ENCODE data around the gene MAN1A1. TPM values are rescaled to one million over a fixed set of nuclear protein-coding genes. Genes with fewer than 3 reads are reported as not detected.

The MAN1A1 gene
- total and polyA plus RNA-seq, 2 experiments from 2014 or later, result 2.0 to 8.7 TPM

- H3K27ac Mint-ChIP-seq, result no peak overlapping the region
- Histone ChIP-seq H3K9me2 (ENCODE audit: insufficient read depth) (no peaks in the 10 kb centered on the region), H3K4me1 (ENCODE audit: insufficient read depth) (no peaks in the 10 kb centered on the region), H3K79me2 (replicated peaks; ENCODE audit: insufficient read depth) (no peaks in the 10 kb centered on the region), H3K27ac (ENCODE audit: low read depth) (no peak overlapping the region), H3K4me2 (no peak overlapping the region), H2AFZ (no peak overlapping the region), H3K36me3 (ENCODE audit: insufficient read depth) (no peaks in the 10 kb centered on the region), H3K27me3 (ENCODE audit: insufficient read depth) (no peaks in the 10 kb centered on the region), H4K20me1 (replicated peaks; ENCODE audit: insufficient read depth) (no peaks in the 10 kb centered on the region), H3K4me3 (no peak overlapping the region), H3F3A (replicated peaks; ENCODE audit: low read depth) (no peaks in the 10 kb centered on the region)
- H3K27me3 Mint-ChIP-seq (ENCODE audit: insufficient read depth, low read depth, poor library complexity), result peaks cover 4% of the 10 kb centered on the region
- DNase-seq (ENCODE audit: low spot score), result no peak
- no peak for ATAC-seq
- no peak for TF ChIP-seq NANOG (IDR thresholded peaks at IDR 0.05; ENCODE audit: borderline replicate concordance)
- TF ChIP-seq ZNF114 (CRISPR knock-in tag; IDR thresholded peaks at IDR 0.05), result no peak
- TF ChIP-seq EZH2phosphoT487 (IDR thresholded peaks at IDR 0.05; ENCODE audit: unreplicated experiment), result no peak
- no peak for TF ChIP-seq JUNB (IDR thresholded peaks at IDR 0.05; ENCODE audit: unreplicated experiment)
- no peak for TF ChIP-seq CTCF (conservative IDR thresholded peaks at IDR 0.05; ENCODE audit: low read depth in 2 of 2)
- H3K9me3 Mint-ChIP-seq, result 0 out of 3 replicates have a peak, but pooled peaks cover 3% of the 10 kb centered on the region
- peaks cover 9% of the 10 kb centered on the region; the same call in 2 of the 3 replicates for H3K4me1 Mint-ChIP-seq
- H3K4me3 Mint-ChIP-seq, result no peak overlapping the region
- H3K36me3 Mint-ChIP-seq (ENCODE audit: low read depth), result 0 out of 3 replicates have a peak, but pooled peaks cover 2% of the 10 kb centered on the region
Measured at GRCh38 chr6:119145111-119145510, 204.4 kb downstream of the MAN1A1 start.

GRCh38 chr6:119142637-119143036 is 206.9 kb downstream of the MAN1A1 start:
- H3K9me2 ChIP-seq (ENCODE audit: insufficient read depth), result no peaks in the 10 kb centered on the region
- H3K4me2 ChIP-seq, result no peak overlapping the region
- H3K27me3 ChIP-seq (ENCODE audit: insufficient read depth), result no peaks in the 10 kb centered on the region
- Mint-ChIP-seq H3K27me3 (ENCODE audit: insufficient read depth, low read depth, poor library complexity) (peaks cover 4% of the 10 kb centered on the region), H3K27ac (no peak overlapping the region), H3K4me1 (peaks cover 18% of the 10 kb centered on the region), H3K4me3 (no peak overlapping the region), H3K36me3 (ENCODE audit: low read depth) (0 out of 3 replicates have a peak, but pooled peaks cover 2% of the 10 kb centered on the region), H3K9me3 (0 out of 3 replicates have a peak, but pooled peaks cover 3% of the 10 kb centered on the region)
- H2AFZ ChIP-seq, result no peak overlapping the region
- H3K79me2 ChIP-seq (replicated peaks; ENCODE audit: insufficient read depth), result no peaks in the 10 kb centered on the region
- no peaks in the 10 kb centered on the region for H3F3A ChIP-seq (replicated peaks; ENCODE audit: low read depth)
- H3K4me3 ChIP-seq, result no peak overlapping the region
- no peak overlapping the region for H3K27ac ChIP-seq (ENCODE audit: low read depth)
- H3K4me1 ChIP-seq (ENCODE audit: insufficient read depth), result peaks cover 13% of the 10 kb centered on the region
- no peaks in the 10 kb centered on the region for H4K20me1 ChIP-seq (replicated peaks; ENCODE audit: insufficient read depth)
- DNase-seq (ENCODE audit: low spot score), result no peak
- no peaks in the 10 kb centered on the region for H3K36me3 ChIP-seq (ENCODE audit: insufficient read depth)
- no peak for ATAC-seq
- TF ChIP-seq ZNF331 (CRISPR knock-in tag; IDR thresholded peaks at IDR 0.05; ENCODE audit: low read depth) (no peak), JUNB (IDR thresholded peaks at IDR 0.05; ENCODE audit: unreplicated experiment) (no peak), NANOG (IDR thresholded peaks at IDR 0.05; ENCODE audit: borderline replicate concordance) (no peak), CREB1 (CRISPR knock-in tag; IDR thresholded peaks at IDR 0.05; ENCODE audit: low read depth) (no peak), EZH2phosphoT487 (IDR thresholded peaks at IDR 0.05; ENCODE audit: unreplicated experiment) (no peak), EZH2 (IDR thresholded peaks at IDR 0.05; ENCODE audit: low read depth, unreplicated experiment) (no peak), ZNF114 (CRISPR knock-in tag; IDR thresholded peaks at IDR 0.05) (no peak), STAT1 (IDR thresholded peaks at IDR 0.05; ENCODE audit: unreplicated experiment) (no peak), REST (IDR thresholded peaks at IDR 0.05; ENCODE audit: unreplicated experiment) (no peak), ETS1 (IDR thresholded peaks at IDR 0.05) (no peak)
